Smooth muscle cell (in vitro differentiated cells): Measurements from ENCODE around the gene DCTN3. TPM values are rescaled to one million over a fixed set of nuclear protein-coding genes. Genes with fewer than 3 reads are reported as not detected.

Source experiments
- DNase-seq: peaks from one replicate; lab custom pipeline; 2025; ENCODE audit not compliant: unreplicated experiment; lab: John Stamatoyannopoulos, UW
- H2AFZ ChIP-seq: fragments of 200-600 bp; sonication (generic); 2 replicates; pipeline ENCODE4 v1.6.0; 2016; ENCODE audit warnings: antibody characterized with exemption, low read depth, mild to moderate bottlenecking
- H3F3A ChIP-seq: fragments of 200-600 bp; sonication (generic); 2 replicates; pipeline ENCODE4 v1.6.0; 2017; ENCODE audit warnings: antibody characterized with exemption, low read depth
- H3K27ac ChIP-seq: fragments of 200-600 bp; sonication (generic); 2 replicates; pipeline ENCODE4 v1.5.1; 2016; ENCODE audit warnings: low read depth, mild to moderate bottlenecking
- H3K27me3 ChIP-seq: fragments of 200-600 bp; sonication (generic); 2 replicates; pipeline ENCODE4 v1.6.1; 2016; ENCODE audit warnings: low read depth, mild to moderate bottlenecking
- H3K36me3 ChIP-seq: fragments of 200-600 bp; sonication (generic); 2 replicates; pipeline ENCODE4 v1.5.1; 2016; ENCODE audit warnings: low read depth
- H3K4me1 ChIP-seq: fragments of 200-600 bp; sonication (generic); 2 replicates; pipeline ENCODE4 v1.5.1; 2016; ENCODE audit warnings: low read depth
- H3K4me2 ChIP-seq: fragments of 200-600 bp; sonication (generic); 2 replicates; pipeline ENCODE4 v1.6.0; 2016; ENCODE audit warnings: mild to moderate bottlenecking
- H3K4me3 ChIP-seq: fragments of 200-600 bp; sonication (generic); 2 replicates; pipeline ENCODE4 v1.5.1; 2016; ENCODE audit warnings: mild to moderate bottlenecking
- H3K79me2 ChIP-seq: fragments of 200-600 bp; sonication (generic); 2 replicates; pipeline ENCODE4 v1.6.0; 2016; ENCODE audit warnings: low read depth, mild to moderate bottlenecking
- H3K9ac ChIP-seq: fragments of 200-600 bp; sonication (generic); 2 replicates; pipeline ENCODE4 v1.6.0; 2016; ENCODE audit warnings: low read depth
- H3K9me3 ChIP-seq: fragments of 200-600 bp; sonication (generic); replicated peaks from 2 replicates; pipeline ENCODE4 v1.5.1; 2016; ENCODE audit warnings: low read depth
- H4K20me1 ChIP-seq: fragments of 200-600 bp; sonication (generic); 2 replicates; pipeline ENCODE4 v1.6.0; 2016; ENCODE audit warnings: low read depth
- CTCF ChIP-seq: fragments of 200-600 bp; sonication (generic); IDR thresholded peaks from 2 replicates; pipeline ENCODE4 v1.5.1; 2017; ENCODE audit warnings: borderline replicate concordance, mild to moderate bottlenecking, antibody characterized with exemption; ENCODE audit not compliant: insufficient read depth, poor library complexity, severe bottlenecking
- WGBS: methylation state at CpG from one replicate; pipeline ENCODE4 v1.1.7; 2016; ENCODE audit warnings: low lambda C conversion rate; 5-methylcytosine and 5-hydroxymethylcytosine counted together
- polyA plus RNA-seq: library from polyadenylated mRNA; unstranded; fragments of >200 nt; fragmentation: Nextera tagmentation; extraction: Ambion mirVana; gene quantifications from 2 replicates; pipeline ENCODE4 v1.2.1, GENCODE V29; 2016
- total RNA-seq: library from RNA; depleted of rRNA; stranded (reverse); fragments of >200 nt; gene quantifications from 2 replicates; pipeline ENCODE4 v1.2.3, GENCODE V29; 2014

The DCTN3 gene
- 76.4 and 87.6 TPM in 2 replicates for total RNA-seq
- polyA plus RNA-seq = 142 and 164 TPM in 2 replicates

- Histone ChIP-seq H4K20me1 (no peaks in the 10 kb centered on the region), H3K79me2 (no peaks in the 10 kb centered on the region), H3K4me1 (peaks cover 13% of the 10 kb centered on the region), H2AFZ (peak within 1 kb of the TSS; percentile 98), H3K27me3 (peaks cover 16% of the 10 kb centered on the region), H3K9me3 (no peaks in the 10 kb centered on the region), H3K4me2 (peak within 1 kb of the TSS; percentile 96), H3K4me3 (peak within 1 kb of the TSS; percentile 79), H3F3A (no peaks in the 10 kb centered on the region), H3K9ac (peak within 1 kb of the TSS; percentile 87), H3K27ac (no peak within 1 kb of the TSS), H3K36me3 (peaks cover 3% of the 10 kb centered on the region)
- no peak for TF ChIP-seq CTCF
- WGBS = 9% methylated on average over 43 of the region's 43 CpGs
- DNase-seq = peak; percentile 42
Measured at GRCh38 chr9:34620061-34620994, at the start of gene DCTN3. Gene DCTN3 (minus strand): TSS chr9:34620495. CDS start chr9:34620464, 31 bp downstream.

- H3K9me3 ChIP-seq = no peaks in the 10 kb centered on the region
- peaks cover 5% of the 10 kb centered on the region for H3K79me2 ChIP-seq
- TF ChIP-seq CTCF = no peak
- H2AFZ ChIP-seq = peak overlapping the region; percentile 56
- 2% methylated on average over 29 of the region's 55 CpGs for WGBS
- H3K27ac ChIP-seq = peak overlapping the region; percentile 93
- peak overlapping the region; percentile 89 for H3K9ac ChIP-seq
- H3K36me3 ChIP-seq = no peaks in the 10 kb centered on the region
- no peaks in the 10 kb centered on the region for H4K20me1 ChIP-seq
- peak overlapping the region; percentile 74 for H3K4me3 ChIP-seq
- peaks cover 10% of the 10 kb centered on the region for H3K4me1 ChIP-seq
- no peaks in the 10 kb centered on the region for H3K27me3 ChIP-seq
- DNase-seq = peak; percentile 84
- peak overlapping the region; percentile 86 for H3K4me2 ChIP-seq
- H3F3A ChIP-seq = peaks cover 8% of the 10 kb centered on the region
Measured at GRCh38 chr9:34665381-34666250, 45.3 kb upstream of the DCTN3 start.

GRCh38 chr9:34665067-34665380, 44.7 kb upstream of the DCTN3 start:
- no peak overlapping the region for H2AFZ ChIP-seq
- H3K9ac ChIP-seq = peak overlapping the region; percentile 18
- under 1% methylated on average over 26 of the region's 26 CpGs for WGBS
- H3K27me3 ChIP-seq = no peaks in the 10 kb centered on the region
- peaks cover 10% of the 10 kb centered on the region for H3K4me1 ChIP-seq
- H3F3A ChIP-seq = peaks cover 8% of the 10 kb centered on the region
- H3K36me3 ChIP-seq = no peaks in the 10 kb centered on the region
- TF ChIP-seq CTCF = no peak
- H4K20me1 ChIP-seq = no peaks in the 10 kb centered on the region
- peak overlapping the region; percentile 86 for H3K4me2 ChIP-seq
- peaks cover 5% of the 10 kb centered on the region for H3K79me2 ChIP-seq
- no peaks in the 10 kb centered on the region for H3K9me3 ChIP-seq
- peak overlapping the region; percentile 74 for H3K4me3 ChIP-seq
- H3K27ac ChIP-seq = peak overlapping the region; percentile 64
- no peak for DNase-seq
